Spleen (tissue), 7 donors: Measurements from ENCODE around the gene ZNF189.

Source experiments
- CTCF ChIP-seq, 11 experiments: fragments of 200-600 bp in 7 of 11; fragments of 450-650 bp in 4 of 11; sonication (generic) in 4 of 11; IDR thresholded peaks in 8 of 11; conservative IDR thresholded peaks in 3 of 11; 1 replicate in 7 of 11; 2 replicates in 4 of 11; pipeline versions ENCODE4 v1.4.0 to v1.8.0; 2016 to 2021; ENCODE audit warnings: antibody characterized with exemption in 11 of 11, inconsistent platforms in 4 of 11, mild to moderate bottlenecking in 1 of 11
- POLR2A ChIP-seq, 3 donors: fragments of 450-650 bp; IDR thresholded peaks; one replicate each; pipeline ENCODE4 v1.5.1; 2017; ENCODE audit warnings: antibody characterized with exemption in 3 of 3, mild to moderate bottlenecking in 1 of 3
- POLR2AphosphoS5 ChIP-seq, 3 donors: sonication (generic); formaldehyde crosslinking; IDR thresholded peaks; one replicate each; pipeline ENCODE4 v1.5.1; 2017; ENCODE audit warnings: antibody characterized with exemption in 3 of 3
- donor health status: DM: no; HTN: no; CAD: no; lungs with moderate emphysema.
- donor health status: DM: no; HTN: no; CAD: no.
- donor health status: DM: no; HTN: no; CAD: no.

DNA sequence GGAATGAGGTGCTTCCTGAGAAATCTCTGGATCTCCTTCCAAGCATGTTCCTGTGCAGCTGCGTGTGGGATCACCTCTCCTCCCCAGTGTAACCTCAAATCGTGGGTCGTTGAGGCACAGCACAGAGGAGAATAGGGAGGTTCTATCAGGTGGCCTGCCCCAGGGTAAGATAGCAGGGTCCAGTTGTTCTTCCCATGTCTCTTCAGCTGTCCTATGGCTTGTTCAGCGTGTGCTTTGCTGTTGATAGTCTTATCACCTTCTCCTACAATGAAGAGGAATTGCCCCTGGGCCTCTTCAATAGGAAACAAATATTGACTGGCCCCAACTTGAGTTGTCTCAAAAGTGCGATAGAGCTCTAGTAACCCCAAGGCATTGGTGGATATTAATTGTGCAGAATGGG is 36.2 kb upstream of the ZNF189 start:
- TF ChIP-seq CTCF (IDR thresholded peaks at IDR 0.05 in 8 of 11, conservative IDR thresholded peaks at IDR 0.05 in 3 of 11) (no peak), POLR2A (IDR thresholded peaks at IDR 0.05) (no peak), POLR2AphosphoS5 (IDR thresholded peaks at IDR 0.05) (no peak)
